Measurements from ENCODE around the gene RAB35.
A peak's percentile ranks its signal among the peaks of the same experiment; 100 is the strongest.

RAB35 gene

GRCh38 chr12:120089105-120089504, 27.4 kb downstream of the RAB35 start:
- DNase-seq (ENCODE audit: low read depth in 1 of 2, low spot score in 1 of 2) = no peak

- peak; percentile 99 for DNase-seq (ENCODE audit: low read depth in 1 of 2, low spot score in 1 of 2)
Measured at GRCh38 chr12:120086801-120087621, 29.5 kb downstream of the RAB35 start.

GRCh38 chr12:120085920-120086645, 30.5 kb downstream of the RAB35 start:
- no peak for DNase-seq (ENCODE audit: low read depth in 1 of 2, low spot score in 1 of 2)

- no peak for DNase-seq (ENCODE audit: low read depth in 1 of 2, low spot score in 1 of 2)
Measured at GRCh38 chr12:120081641-120082040, 34.9 kb downstream of the RAB35 start.

GRCh38 chr12:120079411-120080400, 36.8 kb downstream of the RAB35 start:
- no peak for DNase-seq (ENCODE audit: low read depth in 1 of 2, low spot score in 1 of 2)

GRCh38 chr12:120078868-120079267, 37.7 kb downstream of the RAB35 start:
- DNase-seq (ENCODE audit: low read depth in 1 of 2, low spot score in 1 of 2) = no peak

- DNase-seq (ENCODE audit: low read depth in 1 of 2, low spot score in 1 of 2) = no peak
Measured at GRCh38 chr12:120077260-120077659, 39.3 kb downstream of the RAB35 start.

GRCh38 chr12:120076651-120077050, 39.9 kb downstream of the RAB35 start:
- DNase-seq (ENCODE audit: low read depth in 1 of 2, low spot score in 1 of 2) = no peak

GRCh38 chr12:120075034-120075616, 41.4 kb downstream of the RAB35 start:
- DNase-seq (ENCODE audit: low read depth in 1 of 2, low spot score in 1 of 2) = no peak

- DNase-seq (ENCODE audit: low read depth in 1 of 2, low spot score in 1 of 2) = no peak
Measured at GRCh38 chr12:120072472-120073249, 43.9 kb downstream of the RAB35 start.

GRCh38 chr12:120071493-120072020, 45.0 kb downstream of the RAB35 start:
- no peak for DNase-seq (ENCODE audit: low read depth in 1 of 2, low spot score in 1 of 2)

- no peak for DNase-seq (ENCODE audit: low read depth in 1 of 2, low spot score in 1 of 2)
Measured at GRCh38 chr12:120069278-120069677, 47.3 kb downstream of the RAB35 start.

- no peak for DNase-seq (ENCODE audit: low read depth in 1 of 2, low spot score in 1 of 2)
Measured at GRCh38 chr12:120067901-120068300, 48.7 kb downstream of the RAB35 start.

GRCh38 chr12:120067084-120067869, 49.3 kb downstream of the RAB35 start:
- no peak for DNase-seq (ENCODE audit: low read depth in 1 of 2, low spot score in 1 of 2)

- DNase-seq (ENCODE audit: low read depth in 1 of 2, low spot score in 1 of 2) = no peak
Measured at GRCh38 chr12:120066341-120066740, 50.2 kb downstream of the RAB35 start.

- DNase-seq (ENCODE audit: low read depth in 1 of 2, low spot score in 1 of 2) = no peak
Measured at GRCh38 chr12:120065472-120065871, 51.1 kb downstream of the RAB35 start.

- no peak for DNase-seq (ENCODE audit: low read depth in 1 of 2, low spot score in 1 of 2)
Measured at GRCh38 chr12:120064054-120064940, 52.3 kb downstream of the RAB35 start.

GRCh38 chr12:120062976-120063579, 53.5 kb downstream of the RAB35 start:
- no peak for DNase-seq (ENCODE audit: low read depth in 1 of 2, low spot score in 1 of 2)
